Sigmoid colon (tissue), 7 donors: ENCODE results near the gene EMX2. TPM values are rescaled to one million over a fixed set of nuclear protein-coding genes. Genes with fewer than 3 reads are reported as not detected.

Experiments
- DNase-seq: peaks from one replicate; pipeline ENCODE4 v3.0.0-alpha.2; 2019
- H3K27ac ChIP-seq, 4 donors: fragments of 200-600 bp; sonication (generic); one replicate each; pipeline ENCODE4 v1.5.1; 2016 to 2019; ENCODE audit warnings: mild to moderate bottlenecking in 1 of 4
- H3K27me3 ChIP-seq, 3 donors: fragments of 200-600 bp; sonication (generic); one replicate each; pipeline ENCODE4 v1.5.1; 2019; ENCODE audit warnings: mild to moderate bottlenecking in 1 of 3
- H3K36me3 ChIP-seq, 4 donors: fragments of 200-600 bp; sonication (generic); one replicate each; pipeline ENCODE4 v1.5.1; 2016 to 2019
- H3K4me1 ChIP-seq, 4 donors: fragments of 200-600 bp; sonication (generic); one replicate each; pipeline ENCODE4 v1.5.1; 2017 to 2019
- H3K4me3 ChIP-seq, 4 donors: fragments of 200-600 bp; sonication (generic); one replicate each; pipeline ENCODE4 v1.5.1; 2017 to 2019; ENCODE audit warnings: mild to moderate bottlenecking in 2 of 4, moderate library complexity in 1 of 4
- H3K9me3 ChIP-seq, 4 donors: fragments of 200-600 bp in 3 of 4; sonication (generic) in 3 of 4; one replicate each; pipeline versions ENCODE4 v1.5.1 to v1.6.1; 2013 to 2019
- EP300 ChIP-seq, 4 donors: sonication (generic); formaldehyde crosslinking; IDR thresholded peaks; one replicate each; pipeline ENCODE4 v1.6.1; 2017; ENCODE audit warnings: antibody characterized with exemption in 4 of 4
- POLR2A ChIP-seq, 2 donors: fragments of 450-650 bp; IDR thresholded peaks; one replicate each; pipeline ENCODE4 v1.6.1; 2016; ENCODE audit warnings: antibody characterized with exemption in 2 of 2, mild to moderate bottlenecking in 2 of 2, moderate library complexity in 2 of 2
- POLR2AphosphoS5 ChIP-seq, 4 donors: sonication (generic); formaldehyde crosslinking; IDR thresholded peaks; one replicate each; pipeline ENCODE4 v1.6.1; 2017; ENCODE audit warnings: antibody characterized with exemption in 4 of 4
- WGBS, 2 donors: extraction: QIAGEN DNeasy Blood & Tissue Kit; methylation state at CpG; one replicate each; pipeline ENCODE4 v1.1.7; 2013; 5-methylcytosine and 5-hydroxymethylcytosine counted together
- intact Hi-C: fragments of 100-400 bp; cut with DNase I; formaldehyde crosslinking; loops from one replicate; pipeline ENCODE4 v1.15.1; 2023
- polyA plus RNA-seq, 3 donors: library from polyadenylated mRNA; stranded (reverse); fragments of 200-250 nt; gene quantifications; one replicate each; pipeline ENCODE4 v1.2.3, GENCODE V29; 2013
- total RNA-seq, 4 donors: library from RNA; depleted of rRNA; stranded (reverse); fragments of >200 nt; gene quantifications; one replicate each; pipeline ENCODE4 v1.1.0, GENCODE V29; 2016
- TF ChIP-seq, protein P1 (sequence below), 4 experiments: fragments of 450-650 bp in 3 of 4; fragments of 200-600 bp in 1 of 4; IDR thresholded peaks; one replicate each; pipeline ENCODE4 v1.5.1; 2016 to 2019; ENCODE audit warnings: antibody characterized with exemption in 4 of 4, mild to moderate bottlenecking in 3 of 4, moderate library complexity in 2 of 4
- donor health status: healthy with polysubstance abuse.
- donor health status: Bipolar disorder and iron deficiency.
- donor health status: healthy.

The EMX2 gene
- total and polyA plus RNA-seq, 7 donors = 0.36 TPM; not detected in 6

DNA sequence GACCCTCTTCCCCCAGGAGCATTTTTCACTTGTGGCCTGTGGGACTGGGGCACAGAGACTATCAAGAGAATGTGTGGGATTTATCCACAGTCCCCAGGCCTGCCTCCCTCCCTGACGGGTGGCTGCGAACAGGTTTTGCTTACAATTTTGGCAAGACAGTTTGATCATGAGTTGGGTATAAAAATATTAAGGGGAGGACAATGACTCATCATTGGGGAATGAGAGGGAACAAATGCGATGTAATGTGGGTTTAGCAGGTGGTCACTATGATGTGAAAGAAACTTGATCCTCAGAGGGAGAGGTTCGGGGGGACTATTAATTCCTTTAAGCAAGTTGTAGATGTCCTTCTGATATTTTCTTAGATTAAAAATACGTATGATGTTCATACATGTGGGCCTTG lies 52.2 kb downstream of the EMX2 start:
- no peaks in the 10 kb centered on the region for H3K4me1 ChIP-seq
- DNase-seq = no peak
- H3K27me3 ChIP-seq = no peaks in the 10 kb centered on the region
- H3K36me3 ChIP-seq = no peaks in the 10 kb centered on the region
- intact Hi-C loops = no loop called here
- TF ChIP-seq POLR2A (IDR thresholded peaks at IDR 0.05) (no peak), EP300 (IDR thresholded peaks at IDR 0.05) (no peak), POLR2AphosphoS5 (IDR thresholded peaks at IDR 0.05) (no peak)
- TF ChIP-seq, protein P1, sequence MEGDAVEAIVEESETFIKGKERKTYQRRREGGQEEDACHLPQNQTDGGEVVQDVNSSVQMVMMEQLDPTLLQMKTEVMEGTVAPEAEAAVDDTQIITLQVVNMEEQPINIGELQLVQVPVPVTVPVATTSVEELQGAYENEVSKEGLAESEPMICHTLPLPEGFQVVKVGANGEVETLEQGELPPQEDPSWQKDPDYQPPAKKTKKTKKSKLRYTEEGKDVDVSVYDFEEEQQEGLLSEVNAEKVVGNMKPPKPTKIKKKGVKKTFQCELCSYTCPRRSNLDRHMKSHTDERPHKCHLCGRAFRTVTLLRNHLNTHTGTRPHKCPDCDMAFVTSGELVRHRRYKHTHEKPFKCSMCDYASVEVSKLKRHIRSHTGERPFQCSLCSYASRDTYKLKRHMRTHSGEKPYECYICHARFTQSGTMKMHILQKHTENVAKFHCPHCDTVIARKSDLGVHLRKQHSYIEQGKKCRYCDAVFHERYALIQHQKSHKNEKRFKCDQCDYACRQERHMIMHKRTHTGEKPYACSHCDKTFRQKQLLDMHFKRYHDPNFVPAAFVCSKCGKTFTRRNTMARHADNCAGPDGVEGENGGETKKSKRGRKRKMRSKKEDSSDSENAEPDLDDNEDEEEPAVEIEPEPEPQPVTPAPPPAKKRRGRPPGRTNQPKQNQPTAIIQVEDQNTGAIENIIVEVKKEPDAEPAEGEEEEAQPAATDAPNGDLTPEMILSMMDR (IDR thresholded peaks at IDR 0.05) = no peak
- 53 to 65% methylated on average over 5 of the region's 5 CpGs for WGBS, 2 donors
- no peak overlapping the region for H3K4me3 ChIP-seq
- H3K27ac ChIP-seq = no peak overlapping the region
- no peaks in the 10 kb centered on the region for H3K9me3 ChIP-seq

DNA sequence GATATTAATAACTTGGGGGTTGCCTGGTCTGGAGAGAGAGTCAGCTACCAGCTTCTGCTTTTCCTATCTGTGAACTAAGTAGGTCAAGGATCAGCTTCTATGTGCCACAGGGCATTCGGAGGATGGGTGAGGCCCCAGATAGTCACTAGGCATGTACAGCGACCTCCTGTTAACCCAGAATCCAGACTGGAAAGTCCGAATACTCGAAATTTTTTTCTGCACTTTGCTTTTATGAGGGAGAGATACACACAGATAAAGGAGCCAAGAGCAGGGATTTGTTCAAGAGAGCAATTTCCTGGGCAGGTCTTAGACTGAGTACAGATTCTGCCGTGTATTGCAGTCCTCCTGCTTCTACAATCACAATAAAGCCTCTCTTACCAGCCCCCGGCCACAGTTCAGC lies 54.2 kb downstream of the EMX2 start:
- no peak for DNase-seq
- Histone ChIP-seq H3K36me3 (no peaks in the 10 kb centered on the region), H3K4me3 (no peak overlapping the region), H3K27ac (no peak overlapping the region), H3K4me1 (no peaks in the 10 kb centered on the region), H3K27me3 (no peaks in the 10 kb centered on the region), H3K9me3 (no peaks in the 10 kb centered on the region)
- TF ChIP-seq EP300 (IDR thresholded peaks at IDR 0.05) (no peak), POLR2A (IDR thresholded peaks at IDR 0.05) (no peak), POLR2AphosphoS5 (IDR thresholded peaks at IDR 0.05) (no peak)
- TF ChIP-seq, protein P1 (IDR thresholded peaks at IDR 0.05) = no peak
- WGBS, 2 donors = 19 to 49% methylated on average over 6 of the region's 6 CpGs
- intact Hi-C loops = no loop called here

DNA sequence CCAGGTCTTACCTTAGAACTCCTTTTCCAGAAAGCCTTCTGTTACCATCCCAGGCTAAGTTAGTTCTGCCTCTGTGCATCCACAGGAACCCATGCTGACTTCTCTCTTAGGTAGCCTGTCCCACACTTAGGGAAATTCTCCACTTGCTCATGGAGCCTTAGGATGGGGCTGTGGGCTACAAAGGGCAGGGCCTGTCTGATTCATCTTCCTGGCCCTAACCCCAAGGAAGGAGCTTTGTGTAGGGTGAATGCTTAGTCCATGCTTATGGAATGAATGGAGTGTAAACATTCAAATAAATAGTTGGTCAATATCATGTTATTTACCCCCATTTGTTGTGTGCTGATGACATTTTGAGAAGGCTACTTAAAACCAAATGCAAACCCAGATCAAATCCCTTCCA lies 54.7 kb downstream of the EMX2 start:
- H3K4me1 ChIP-seq = no peaks in the 10 kb centered on the region
- no peaks in the 10 kb centered on the region for H3K36me3 ChIP-seq
- no peaks in the 10 kb centered on the region for H3K9me3 ChIP-seq
- intact Hi-C loops = no loop called here
- TF ChIP-seq POLR2A (IDR thresholded peaks at IDR 0.05) (no peak), EP300 (IDR thresholded peaks at IDR 0.05) (no peak), POLR2AphosphoS5 (IDR thresholded peaks at IDR 0.05) (no peak)
- TF ChIP-seq, protein P1 (IDR thresholded peaks at IDR 0.05) = no peak
- H3K27ac ChIP-seq = no peak overlapping the region
- no peak overlapping the region for H3K4me3 ChIP-seq
- no peak for DNase-seq
- peaks cover 0 to 4% (median 0%) of the 10 kb centered on the region in 3 donors for H3K27me3 ChIP-seq

Other genes with a start within 250 kb of the EMX2 start
- gene PDZD8, start 167.3 kb upstream of the EMX2 start, total RNA-seq = 10 to 100 TPM; 25.2 to 34.3 (median 30.7) TPM
- gene PDZD8, start 167.3 kb upstream of the EMX2 start, polyA plus RNA-seq = 10 to 100 TPM in 1 of 3 donors, 1 to 10 TPM in 2; 3.5 to 12.7 (median 7.2) TPM